Skeletal muscle satellite cell (primary cell): Measurements from ENCODE around the gene CDK14.

Source experiments
- H3K27me3 ChIP-seq: 2 replicates; pipeline ENCODE4 v1.7.0; 2013; ENCODE audit warnings: low read length; ENCODE audit not compliant: control insufficient read depth, insufficient read depth
- H3K36me3 ChIP-seq: 2 replicates; pipeline ENCODE4 v1.7.0; 2013; ENCODE audit warnings: mild to moderate bottlenecking, control low read depth, low read length; ENCODE audit not compliant: insufficient read depth
- H3K4me1 ChIP-seq: 2 replicates; pipeline ENCODE4 v1.7.0; 2013; ENCODE audit warnings: low read length; ENCODE audit not compliant: control insufficient read depth, insufficient read depth
- H3K4me2 ChIP-seq: 2 replicates; pipeline ENCODE4 v1.7.0; 2013; ENCODE audit warnings: mild to moderate bottlenecking, low read length
- H3K4me3 ChIP-seq: 2 replicates; pipeline ENCODE4 v1.7.0; 2013; ENCODE audit warnings: low read length
- H3K9ac ChIP-seq: 2 replicates; pipeline ENCODE4 v1.7.0; 2013; ENCODE audit warnings: mild to moderate bottlenecking, low read depth, low read length, moderate library complexity
- H3K9me3 ChIP-seq: replicated peaks from 2 replicates; pipeline ENCODE4 v1.7.0; 2013; ENCODE audit warnings: mild to moderate bottlenecking, control low read depth, low read length

CDK14 gene

GRCh38 chr7:90891529-90891928 lies 295.4 kb downstream of the CDK14 start:
- H3K9ac ChIP-seq = no peak overlapping the region
- H3K4me2 ChIP-seq = no peak overlapping the region
- H3K36me3 ChIP-seq = no peaks in the 10 kb centered on the region
- H3K9me3 ChIP-seq = no peaks in the 10 kb centered on the region
- H3K27me3 ChIP-seq = no peaks in the 10 kb centered on the region
- no peaks in the 10 kb centered on the region for H3K4me1 ChIP-seq
- H3K4me3 ChIP-seq = no peak overlapping the region

- Histone ChIP-seq H3K4me3 (no peak overlapping the region), H3K27me3 (no peaks in the 10 kb centered on the region), H3K4me2 (no peak overlapping the region), H3K36me3 (no peaks in the 10 kb centered on the region), H3K9ac (no peak overlapping the region), H3K4me1 (no peaks in the 10 kb centered on the region), H3K9me3 (no peaks in the 10 kb centered on the region)
These were observed 296.1 kb downstream of the CDK14 start for GRCh38 chr7:90892213-90892612.

GRCh38 chr7:90894122-90894521 lies 298.0 kb downstream of the CDK14 start:
- Histone ChIP-seq H3K4me3 (no peak overlapping the region), H3K4me1 (no peaks in the 10 kb centered on the region), H3K9me3 (no peaks in the 10 kb centered on the region)

GRCh38 chr7:90896458-90896857 lies 300.3 kb downstream of the CDK14 start:
- H3K4me2 ChIP-seq = no peak overlapping the region
- no peak overlapping the region for H3K4me3 ChIP-seq
- H3K9me3 ChIP-seq = no peaks in the 10 kb centered on the region
- no peak overlapping the region for H3K9ac ChIP-seq
- H3K36me3 ChIP-seq = no peaks in the 10 kb centered on the region
- no peaks in the 10 kb centered on the region for H3K27me3 ChIP-seq
- no peaks in the 10 kb centered on the region for H3K4me1 ChIP-seq

More at GRCh38 chr7:90894122-90894521, 298.0 kb downstream of the CDK14 start:
- no peaks in the 10 kb centered on the region for H3K36me3 ChIP-seq
- no peak overlapping the region for H3K9ac ChIP-seq
- no peaks in the 10 kb centered on the region for H3K27me3 ChIP-seq
- no peak overlapping the region for H3K4me2 ChIP-seq

GRCh38 chr7:90897961-90898469 lies 301.9 kb downstream of the CDK14 start:
- Histone ChIP-seq H3K4me1 (no peaks in the 10 kb centered on the region), H3K9me3 (no peaks in the 10 kb centered on the region), H3K27me3 (no peaks in the 10 kb centered on the region), H3K9ac (no peak overlapping the region), H3K4me2 (no peak overlapping the region), H3K36me3 (no peaks in the 10 kb centered on the region), H3K4me3 (no peak overlapping the region)

GRCh38 chr7:90900628-90901356 lies 304.7 kb downstream of the CDK14 start:
- H3K9ac ChIP-seq = no peak overlapping the region
- H3K27me3 ChIP-seq = no peaks in the 10 kb centered on the region
- no peak overlapping the region for H3K4me3 ChIP-seq
- H3K4me1 ChIP-seq = no peaks in the 10 kb centered on the region
- H3K36me3 ChIP-seq = no peaks in the 10 kb centered on the region
- no peaks in the 10 kb centered on the region for H3K9me3 ChIP-seq
- H3K4me2 ChIP-seq = no peak overlapping the region

GRCh38 chr7:90903841-90904240 lies 307.7 kb downstream of the CDK14 start:
- Histone ChIP-seq H3K9me3 (no peaks in the 10 kb centered on the region), H3K9ac (no peak overlapping the region), H3K4me2 (no peak overlapping the region), H3K27me3 (no peaks in the 10 kb centered on the region), H3K4me3 (no peak overlapping the region), H3K36me3 (peaks cover 2% of the 10 kb centered on the region), H3K4me1 (no peaks in the 10 kb centered on the region)

GRCh38 chr7:90910136-90910535 lies 314.0 kb downstream of the CDK14 start:
- Histone ChIP-seq H3K4me3 (no peak overlapping the region), H3K36me3 (peaks cover 2% of the 10 kb centered on the region), H3K4me1 (peaks cover 4% of the 10 kb centered on the region)

GRCh38 chr7:90916319-90916718 lies 320.2 kb downstream of the CDK14 start:
- H3K4me3 ChIP-seq = no peak overlapping the region
- no peaks in the 10 kb centered on the region for H3K9me3 ChIP-seq
- H3K36me3 ChIP-seq = no peaks in the 10 kb centered on the region
- H3K4me1 ChIP-seq = no peaks in the 10 kb centered on the region
- no peaks in the 10 kb centered on the region for H3K27me3 ChIP-seq
- H3K4me2 ChIP-seq = no peak overlapping the region
- no peak overlapping the region for H3K9ac ChIP-seq

More at GRCh38 chr7:90910136-90910535, 314.0 kb downstream of the CDK14 start:
- no peaks in the 10 kb centered on the region for H3K9me3 ChIP-seq
- H3K27me3 ChIP-seq = no peaks in the 10 kb centered on the region
- H3K4me2 ChIP-seq = no peak overlapping the region
- no peak overlapping the region for H3K9ac ChIP-seq

- H3K27me3 ChIP-seq = no peaks in the 10 kb centered on the region
- no peak overlapping the region for H3K4me3 ChIP-seq
- H3K9me3 ChIP-seq = no peaks in the 10 kb centered on the region
- no peak overlapping the region for H3K9ac ChIP-seq
- H3K36me3 ChIP-seq = no peaks in the 10 kb centered on the region
- no peaks in the 10 kb centered on the region for H3K4me1 ChIP-seq
- H3K4me2 ChIP-seq = no peak overlapping the region
These were observed 321.4 kb downstream of the CDK14 start for GRCh38 chr7:90917539-90917938.

- no peak overlapping the region for H3K9ac ChIP-seq
- no peak overlapping the region for H3K4me3 ChIP-seq
- H3K4me2 ChIP-seq = no peak overlapping the region
- H3K27me3 ChIP-seq = no peaks in the 10 kb centered on the region
- no peaks in the 10 kb centered on the region for H3K4me1 ChIP-seq
- H3K36me3 ChIP-seq = no peaks in the 10 kb centered on the region
- H3K9me3 ChIP-seq = no peaks in the 10 kb centered on the region
These were observed 322.2 kb downstream of the CDK14 start for GRCh38 chr7:90918303-90918702.

- Histone ChIP-seq H3K27me3 (no peaks in the 10 kb centered on the region), H3K9ac (no peak overlapping the region), H3K9me3 (no peaks in the 10 kb centered on the region), H3K4me2 (no peak overlapping the region), H3K4me1 (no peaks in the 10 kb centered on the region), H3K36me3 (no peaks in the 10 kb centered on the region), H3K4me3 (no peak overlapping the region)
These were observed 323.7 kb downstream of the CDK14 start for GRCh38 chr7:90919816-90920215.
